NOMO-1 (cell line): ENCODE data around the gene KCNK3.
"Not testable (repeated sequence)": the region's sequence is repeated elsewhere in the genome, so short reads cannot be mapped to it uniquely, and the experiment has no call there.

Experiments
- DNase-seq, 2 experiments: peaks; one replicate each; lab custom pipeline; 2025; ENCODE audit not compliant: unreplicated experiment in 2 of 2; lab: John Stamatoyannopoulos, UW

KCNK3 gene

DNA sequence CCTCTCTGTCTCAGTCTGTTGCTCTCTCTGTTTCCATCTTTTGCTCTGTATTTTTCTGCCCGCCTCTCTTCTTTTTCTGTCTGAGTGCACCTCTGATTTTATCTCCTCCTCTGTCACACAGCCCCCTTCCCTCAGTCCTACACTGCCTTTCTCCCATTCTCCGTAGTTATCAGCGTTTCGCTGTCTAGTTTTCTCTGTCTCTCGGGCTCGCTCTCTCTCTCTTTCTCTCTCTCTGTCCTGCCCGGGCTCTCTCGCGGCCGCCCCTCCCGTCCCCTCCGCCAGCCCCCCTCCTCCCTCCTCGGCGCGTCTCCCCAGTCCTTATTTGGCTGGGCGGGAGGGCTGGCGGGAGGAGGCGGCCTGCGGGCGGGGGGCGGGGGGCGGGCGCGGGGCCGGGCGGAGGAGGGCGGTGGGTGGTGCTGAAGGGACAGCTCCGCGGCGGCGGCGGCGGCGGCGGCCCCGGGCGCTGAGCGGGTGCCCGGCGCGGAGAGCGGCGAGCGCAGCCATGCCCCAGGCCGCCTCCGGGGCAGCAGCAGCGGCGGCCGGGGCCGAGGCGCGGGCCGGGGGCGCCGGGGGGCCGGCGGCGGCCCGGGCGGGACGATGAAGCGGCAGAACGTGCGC, at the start of gene KCNK3:
Gene KCNK3 (plus strand): TSS at position 444 of the 618 bp plus-strand sequence. CDS start 154 bp downstream, at position 598.
- DNase-seq = no peak

DNA sequence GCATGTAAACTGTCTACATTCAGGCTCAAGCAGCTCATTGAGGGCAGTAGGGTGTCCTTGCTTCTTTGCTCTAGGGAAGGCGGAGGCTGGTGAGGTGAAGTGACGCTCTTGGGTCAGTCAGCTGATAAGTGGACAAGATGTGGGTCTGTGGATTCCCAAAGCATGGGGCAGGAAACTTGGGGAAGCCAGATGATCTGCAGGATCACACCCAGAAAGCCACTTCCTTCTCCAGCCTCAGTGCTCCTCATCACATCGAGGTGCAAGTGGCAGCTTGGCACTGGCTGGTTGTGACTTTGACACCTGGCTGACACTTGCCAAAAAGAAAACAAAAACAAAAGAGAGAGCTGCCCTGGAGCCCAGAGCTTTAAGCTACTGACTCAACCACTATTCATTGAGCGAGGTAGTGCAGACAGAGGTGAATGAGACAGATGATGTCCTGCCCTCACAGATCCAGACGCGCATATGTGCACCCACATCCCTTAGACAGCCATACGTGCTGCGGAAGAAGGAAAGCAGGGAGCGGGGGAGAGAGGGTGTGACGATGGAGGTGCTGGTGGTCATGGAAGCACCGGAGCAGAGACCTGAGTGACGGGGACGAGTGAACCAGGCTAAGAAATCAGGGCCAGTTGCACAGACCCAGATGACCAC, 48.2 kb upstream of the KCNK3 start:
- DNase-seq = no peak

DNA sequence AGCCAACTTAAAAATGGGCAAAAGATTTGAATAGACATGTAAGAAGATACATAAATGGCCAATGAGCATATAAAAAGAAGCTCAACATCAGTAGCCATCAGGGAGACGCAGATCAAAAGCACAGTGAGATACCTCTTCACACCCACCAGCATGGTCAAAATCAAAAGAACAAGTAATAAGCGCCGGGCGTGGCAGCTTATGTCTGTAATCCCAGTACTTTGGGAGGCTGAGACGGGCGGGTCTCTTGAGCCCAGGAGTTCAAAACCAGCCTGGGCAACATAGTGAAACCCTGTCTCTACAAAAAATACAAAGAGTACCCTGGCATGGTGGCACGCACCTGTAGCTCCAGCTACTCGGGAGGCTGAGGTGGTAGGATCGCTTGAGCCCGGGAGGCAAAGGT, 46.8 kb upstream of the KCNK3 start:
- DNase-seq = no peak

DNA sequence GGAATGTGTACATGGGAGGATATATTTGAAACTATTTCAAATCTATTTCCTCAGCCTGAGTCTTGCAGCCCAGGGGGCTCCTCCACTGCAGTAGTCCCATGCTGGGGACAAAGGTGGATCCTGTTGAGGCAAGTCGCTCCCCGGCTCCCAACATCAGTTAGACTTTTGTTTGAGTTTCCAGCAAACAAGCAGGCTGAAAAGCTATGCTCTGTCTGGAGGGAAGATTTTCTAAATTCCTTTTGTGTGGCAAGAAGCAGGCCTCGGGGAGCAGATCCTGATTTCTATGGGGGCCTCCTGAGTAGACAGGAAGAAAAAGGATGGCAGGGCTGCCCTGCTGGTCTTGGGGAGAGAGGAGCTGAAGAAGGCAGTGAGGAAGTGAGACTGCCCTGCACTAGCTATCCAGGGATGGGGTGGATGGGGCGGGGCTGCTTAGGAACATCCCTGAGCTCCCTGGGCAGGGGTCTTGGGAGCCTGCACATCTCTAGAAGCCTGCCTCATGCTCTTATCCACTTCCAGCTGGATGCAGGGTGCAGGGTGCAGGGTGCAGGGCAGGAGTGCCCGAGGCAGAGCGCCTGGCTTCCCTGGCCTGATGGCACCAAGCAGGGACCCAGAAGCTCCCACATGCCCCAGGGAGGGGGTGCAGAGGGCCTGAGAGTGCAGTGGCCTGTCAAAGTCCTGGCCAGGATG, 45.4 kb upstream of the KCNK3 start:
- DNase-seq = no peak

DNA sequence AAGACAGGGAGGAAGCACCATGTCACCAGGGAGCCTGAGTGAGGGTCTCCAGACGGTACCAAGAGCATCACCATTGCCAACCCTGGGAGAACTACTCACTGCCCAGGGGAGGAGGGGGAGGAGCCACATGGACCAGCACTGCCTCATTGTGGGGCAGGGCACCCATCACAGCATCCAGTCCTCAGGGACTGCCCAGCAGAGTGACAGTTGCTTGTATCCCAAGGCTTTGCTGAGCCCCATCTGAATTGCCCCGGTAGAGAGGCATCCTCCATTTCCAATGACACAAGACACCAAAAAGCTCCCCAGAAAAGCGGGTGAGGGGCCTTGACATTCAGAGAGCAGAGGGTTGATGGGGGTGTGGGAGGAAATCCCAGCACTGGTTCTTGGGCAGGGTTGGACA, 44.5 kb upstream of the KCNK3 start:
- no peak for DNase-seq

DNA sequence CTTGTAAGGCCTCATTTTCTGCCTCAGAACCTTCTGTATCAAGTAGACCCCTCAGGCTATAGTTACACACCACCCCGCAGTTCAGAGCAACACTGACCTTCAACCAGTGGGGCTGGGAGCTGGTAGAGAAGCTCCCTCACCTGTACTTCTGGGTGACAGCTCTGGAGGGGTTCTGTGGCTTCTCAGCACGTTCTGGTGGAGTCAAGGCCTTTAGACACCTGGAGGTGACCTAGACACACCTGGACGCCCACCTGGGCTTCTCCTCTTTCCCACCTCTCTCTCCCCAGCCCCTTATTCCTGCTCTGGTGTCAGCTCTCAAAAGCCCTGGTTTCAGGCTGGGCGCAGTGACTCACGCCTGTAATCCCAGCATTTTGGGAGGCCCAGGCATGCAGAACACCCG, 44.0 kb upstream of the KCNK3 start:
- DNase-seq = no peak

DNA sequence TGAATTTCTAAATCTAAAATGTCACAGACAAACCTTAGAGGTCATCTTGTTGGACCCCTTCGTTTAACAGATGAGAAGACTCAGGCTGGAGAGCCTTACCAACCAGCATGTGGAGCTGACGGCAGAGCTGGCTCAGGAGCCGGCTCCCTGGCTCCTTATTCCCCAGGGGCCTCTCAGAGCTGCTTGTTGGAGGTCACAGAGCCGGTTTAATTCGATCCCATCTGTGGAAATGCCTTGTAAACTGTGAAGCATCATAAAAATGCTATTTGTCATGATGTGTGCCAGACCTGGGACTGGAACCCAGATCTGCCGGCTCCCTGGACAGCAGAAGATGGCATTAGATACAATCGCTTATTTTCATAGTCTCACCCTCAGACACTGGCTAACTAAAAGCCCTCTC, 43.2 kb upstream of the KCNK3 start:
- no peak for DNase-seq

DNA sequence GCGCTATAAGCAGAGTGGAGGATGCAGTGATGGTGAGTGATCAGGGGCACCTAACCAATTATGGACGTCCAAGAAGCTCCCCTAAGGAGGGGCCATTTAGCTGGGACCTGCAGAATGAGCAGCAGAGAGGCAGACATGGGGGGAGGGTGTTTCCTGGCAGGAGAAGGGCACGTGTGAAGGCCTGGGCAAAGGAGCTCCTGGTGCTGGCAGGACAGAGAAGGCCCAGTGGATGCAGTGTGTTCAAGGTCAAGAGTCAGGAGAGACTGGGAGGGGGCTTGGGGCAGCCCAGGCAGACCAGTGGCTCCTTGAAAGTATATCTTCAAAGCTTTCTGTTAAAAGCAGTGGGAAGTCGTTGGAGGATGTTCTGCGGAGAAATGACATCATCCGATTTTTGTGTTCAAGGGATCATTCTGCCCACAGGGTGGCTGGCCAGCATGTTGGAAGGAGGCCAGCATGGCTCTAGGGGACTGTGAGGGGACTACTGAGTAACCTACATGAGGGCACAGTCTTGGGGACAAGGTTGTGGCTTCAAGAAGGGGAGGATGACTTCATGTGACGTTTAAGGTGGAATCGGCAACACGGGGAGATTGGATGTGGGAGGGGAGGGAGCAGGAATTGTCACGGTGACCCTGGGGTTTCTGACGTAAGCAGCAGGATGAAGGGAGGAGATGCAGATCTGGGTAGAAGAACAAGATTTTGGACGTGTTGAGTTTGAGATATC, 42.4 kb upstream of the KCNK3 start:
- no peak for DNase-seq

DNA sequence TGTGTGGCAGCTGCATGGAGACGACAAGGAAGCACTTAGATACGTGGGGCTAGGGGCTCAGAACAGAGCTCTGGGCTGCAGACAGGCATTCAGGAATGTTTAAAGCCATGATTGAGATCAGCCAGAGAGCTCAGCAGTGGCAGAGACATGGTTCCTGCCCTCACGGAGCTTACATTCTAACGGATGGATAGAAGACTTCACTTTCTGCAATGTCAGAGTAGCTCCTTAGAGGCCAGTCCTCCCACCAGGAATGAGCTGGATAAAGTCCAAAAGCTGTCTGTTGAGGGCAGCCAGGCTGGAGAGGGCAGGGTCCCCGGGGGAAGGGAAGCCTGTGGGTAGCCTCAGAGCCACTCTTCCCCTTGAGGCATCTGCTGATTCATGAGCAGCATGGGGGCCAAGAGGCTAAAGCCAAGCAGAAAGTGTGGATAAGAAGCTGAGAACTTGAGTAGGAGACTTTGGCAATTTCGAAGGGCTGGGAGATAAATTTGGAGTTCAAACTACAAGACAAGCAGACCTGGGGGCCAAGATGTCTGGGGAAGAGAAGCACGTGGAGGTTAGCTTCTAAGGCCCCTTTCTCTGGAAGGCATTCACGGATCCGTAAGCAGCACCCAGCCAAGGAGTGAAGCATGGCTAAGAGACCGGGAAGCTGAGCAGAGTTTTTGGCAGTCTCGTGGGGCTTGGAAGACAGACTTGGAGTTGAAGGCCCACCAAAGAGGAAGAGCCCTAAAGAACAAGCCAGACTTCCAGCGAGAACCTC, 41.6 kb upstream of the KCNK3 start:
- no peak for DNase-seq

DNA sequence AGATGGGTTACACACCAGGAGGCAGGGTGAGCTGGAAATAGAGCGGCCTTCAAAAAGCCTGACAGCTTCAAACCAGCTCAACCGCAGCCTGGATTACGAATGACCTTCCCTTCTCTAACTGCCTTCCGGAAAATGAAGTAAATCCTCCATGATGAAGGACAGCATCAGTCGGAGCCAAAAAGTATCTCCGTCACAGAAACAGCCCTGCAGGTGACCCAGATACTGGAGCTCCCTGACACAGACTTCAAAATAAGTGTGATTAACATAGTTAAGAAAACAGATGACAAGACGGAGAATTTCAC, 41.1 kb upstream of the KCNK3 start:
- DNase-seq = no peak

DNA sequence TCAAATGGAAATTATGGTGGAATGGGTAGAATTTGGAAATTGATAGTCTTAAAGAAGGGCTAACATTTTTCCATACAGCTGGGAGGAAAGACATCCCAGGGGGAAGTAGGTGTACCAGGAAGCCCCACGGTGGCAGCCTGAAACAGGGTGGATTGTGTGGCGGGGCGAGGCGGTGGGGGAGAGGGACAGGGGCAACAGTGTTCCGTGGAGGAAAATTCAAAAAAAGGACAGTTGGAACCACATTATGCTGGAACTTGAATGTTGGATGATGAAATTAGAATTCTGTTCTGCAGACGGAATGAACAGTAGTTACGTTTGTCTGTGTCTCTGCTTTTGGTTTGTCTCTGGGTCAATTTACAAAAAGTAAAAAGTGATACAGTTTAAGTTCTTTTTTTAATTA, 40.7 kb upstream of the KCNK3 start:
- no peak for DNase-seq

DNA sequence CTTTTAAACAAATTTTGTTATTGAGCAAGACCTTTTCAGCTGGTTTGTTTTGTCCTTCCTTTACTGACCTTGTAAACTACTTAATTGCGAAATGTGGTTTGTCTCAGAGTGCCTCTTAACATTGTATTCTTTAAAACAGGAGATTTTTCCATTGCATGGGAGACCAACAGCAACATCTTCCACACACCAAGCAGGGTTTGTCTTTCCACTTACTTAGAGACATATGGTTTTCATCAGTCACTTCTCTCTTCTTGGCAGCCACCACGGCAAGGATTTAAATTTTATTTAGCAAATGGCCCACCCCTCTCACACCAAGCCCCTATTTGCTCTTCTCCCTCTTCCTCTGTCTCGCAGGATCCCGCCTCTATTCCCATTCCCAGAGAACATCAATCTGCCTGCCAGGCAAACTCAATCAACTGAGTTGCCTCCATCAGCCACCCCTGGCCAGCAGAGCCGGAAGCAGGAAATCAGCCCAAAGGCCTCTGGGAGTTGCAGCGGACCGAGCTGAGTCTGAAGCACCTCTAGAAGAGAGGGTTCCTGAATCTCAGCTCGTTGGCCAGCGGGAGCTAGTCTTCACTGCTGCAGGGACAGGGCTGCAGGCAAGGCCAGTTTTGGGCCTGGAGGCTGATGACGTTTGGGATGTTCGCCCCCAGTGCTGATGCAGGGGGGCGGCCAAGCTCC, 40.0 kb upstream of the KCNK3 start:
- no peak for DNase-seq

DNA sequence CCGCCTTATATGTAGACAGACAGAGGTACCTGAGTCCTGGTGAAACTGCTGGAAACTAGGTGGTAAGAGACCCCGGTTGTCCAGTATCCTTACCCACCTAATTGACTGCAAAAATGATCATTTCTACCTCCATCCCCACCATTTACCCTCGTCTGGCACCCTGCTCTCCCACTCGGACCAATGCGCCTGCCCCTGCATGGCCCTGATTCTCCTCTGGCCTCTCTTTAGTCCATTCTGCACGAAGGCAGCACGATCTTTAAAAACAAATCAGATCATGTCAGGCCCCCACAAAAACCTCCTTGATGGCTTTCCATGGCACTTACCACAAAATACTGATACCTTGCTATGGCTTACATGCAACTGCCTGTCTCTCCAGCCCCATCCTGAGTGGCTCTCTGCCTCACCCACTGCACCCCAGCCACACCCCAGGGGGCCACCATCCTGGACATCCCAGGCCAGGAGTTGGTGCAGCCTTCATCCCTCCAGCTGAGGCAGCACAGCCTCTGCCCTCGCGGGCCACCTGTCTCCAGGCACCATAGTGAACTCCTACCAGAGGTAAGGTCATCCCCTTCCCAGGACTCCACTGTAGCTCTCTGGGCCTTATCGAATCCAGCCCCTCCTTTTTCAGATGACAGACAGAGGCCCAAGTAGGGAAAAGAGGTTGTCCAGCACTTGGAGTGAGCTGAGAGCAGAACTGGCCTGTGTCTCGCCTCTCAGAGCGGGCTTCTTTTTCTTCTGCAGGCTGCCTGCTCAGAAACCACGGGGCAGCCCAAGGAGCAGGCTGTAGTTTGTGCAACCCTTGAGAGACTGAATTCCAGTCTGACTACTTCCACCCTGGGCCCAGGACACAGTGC, 39.1 kb upstream of the KCNK3 start:
- DNase-seq = no peak

DNA sequence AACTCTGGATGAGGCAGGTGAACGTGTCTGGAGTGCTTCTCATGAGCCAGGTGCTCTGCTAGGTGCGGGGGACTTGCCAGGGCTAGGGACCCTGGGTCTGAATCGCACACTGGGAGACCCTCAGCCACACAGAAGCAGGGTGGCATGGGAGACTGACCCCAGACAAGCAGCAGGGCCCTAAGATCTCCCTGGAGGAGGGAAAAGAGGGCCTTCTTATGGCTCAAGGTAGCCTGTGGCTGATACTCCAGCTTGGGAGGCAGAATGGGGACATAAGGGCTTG, 38.5 kb upstream of the KCNK3 start:
- DNase-seq = no peak

DNA sequence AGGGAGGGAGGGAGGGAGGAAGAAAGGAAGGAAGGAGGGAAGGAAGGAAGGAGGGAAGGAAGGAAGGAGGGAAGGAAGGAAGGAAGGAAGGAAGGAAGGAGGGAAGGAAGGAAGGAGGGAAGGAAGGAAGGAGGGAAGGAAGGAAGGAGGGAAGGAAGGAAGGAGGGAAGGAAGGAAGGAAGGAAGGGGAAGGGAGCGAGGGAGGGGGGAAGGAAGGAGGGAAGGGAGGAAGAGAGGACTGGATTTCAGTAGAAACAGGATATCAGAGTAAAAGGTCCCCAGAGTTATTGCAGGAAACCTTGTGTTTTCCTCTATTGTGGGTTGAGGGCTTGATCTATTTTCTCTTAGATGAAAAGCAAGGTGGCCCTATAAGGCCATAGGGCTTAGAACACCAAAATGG, 37.4 kb upstream of the KCNK3 start:
- not testable (repeated sequence) for DNase-seq

DNA sequence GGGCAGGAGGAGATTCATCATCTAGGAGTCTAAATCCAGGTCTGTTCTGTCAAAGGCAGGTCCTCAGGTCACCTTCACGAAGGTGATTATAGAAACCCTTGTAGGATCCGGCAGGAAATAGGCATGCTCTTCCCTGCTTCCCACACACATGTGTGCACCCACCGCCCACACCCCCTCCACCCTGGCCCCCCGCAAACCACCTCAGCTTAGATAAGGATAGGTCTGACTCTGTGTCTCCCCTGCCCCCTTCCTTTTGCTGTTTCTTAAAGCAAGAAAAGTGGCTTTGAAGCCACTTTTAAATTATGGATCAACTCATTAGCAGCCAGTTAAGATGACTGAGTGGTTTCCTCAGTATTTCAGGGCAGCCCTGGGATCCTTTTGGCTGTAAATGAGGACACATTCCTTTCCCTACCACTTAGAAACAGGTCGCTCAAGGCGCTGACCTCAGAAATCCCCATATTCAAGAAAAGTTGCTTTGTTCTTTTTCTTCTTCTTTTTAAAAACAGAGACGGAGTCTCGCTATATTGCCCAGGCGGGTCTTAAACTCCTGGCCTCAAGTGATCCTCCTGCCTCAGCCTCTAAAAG, 36.8 kb upstream of the KCNK3 start:
- DNase-seq = no peak

DNA sequence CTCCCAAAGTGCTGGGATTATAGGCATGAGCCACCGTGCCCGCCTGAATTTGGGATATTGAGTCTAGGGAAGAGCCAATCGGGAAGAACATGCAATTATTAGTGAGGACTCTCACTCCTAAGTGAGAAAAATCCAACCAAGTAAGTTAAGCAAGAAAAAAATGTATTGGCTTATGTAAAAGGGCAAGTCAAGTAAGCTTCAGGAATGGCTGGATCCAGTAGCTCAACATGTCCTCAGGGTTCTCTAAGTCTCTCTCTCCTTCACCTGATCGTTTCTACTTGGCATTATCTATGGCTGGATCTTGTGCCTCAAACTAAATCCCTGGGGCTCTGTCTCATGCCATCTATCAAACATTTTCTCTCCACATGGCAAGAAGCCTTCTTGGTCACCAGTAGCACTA, 35.3 kb upstream of the KCNK3 start:
- no peak for DNase-seq

DNA sequence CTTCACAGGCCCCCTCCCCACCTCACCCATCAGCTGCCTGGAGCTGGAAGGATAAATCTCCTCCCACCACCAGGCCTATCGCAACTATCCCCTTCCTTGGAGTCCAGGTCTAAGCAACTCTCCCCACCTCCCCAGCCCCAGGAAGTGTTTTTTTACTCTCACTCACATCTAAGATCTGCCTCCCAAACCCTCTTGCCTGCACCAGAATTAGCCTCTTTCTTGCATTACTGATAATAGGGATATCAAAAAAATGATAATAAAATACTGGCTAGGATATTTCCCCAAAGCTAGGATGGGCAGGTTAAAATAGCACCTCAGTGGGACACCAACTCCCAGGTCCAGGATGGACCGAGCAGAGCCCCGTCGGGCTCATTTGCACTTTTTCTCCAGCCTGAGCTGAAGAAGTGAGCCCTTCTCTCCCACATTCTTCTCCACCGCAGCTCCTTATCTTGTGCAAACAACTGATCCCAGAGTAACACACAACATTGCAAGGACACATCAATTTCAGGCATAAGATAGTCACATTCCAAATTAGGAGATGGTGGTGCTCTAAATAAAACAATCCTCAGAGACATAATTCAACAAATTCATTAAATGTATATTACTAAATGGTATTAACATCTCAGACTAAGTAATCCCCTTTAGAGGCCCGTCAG, 33.7 kb upstream of the KCNK3 start:
- no peak for DNase-seq

DNA sequence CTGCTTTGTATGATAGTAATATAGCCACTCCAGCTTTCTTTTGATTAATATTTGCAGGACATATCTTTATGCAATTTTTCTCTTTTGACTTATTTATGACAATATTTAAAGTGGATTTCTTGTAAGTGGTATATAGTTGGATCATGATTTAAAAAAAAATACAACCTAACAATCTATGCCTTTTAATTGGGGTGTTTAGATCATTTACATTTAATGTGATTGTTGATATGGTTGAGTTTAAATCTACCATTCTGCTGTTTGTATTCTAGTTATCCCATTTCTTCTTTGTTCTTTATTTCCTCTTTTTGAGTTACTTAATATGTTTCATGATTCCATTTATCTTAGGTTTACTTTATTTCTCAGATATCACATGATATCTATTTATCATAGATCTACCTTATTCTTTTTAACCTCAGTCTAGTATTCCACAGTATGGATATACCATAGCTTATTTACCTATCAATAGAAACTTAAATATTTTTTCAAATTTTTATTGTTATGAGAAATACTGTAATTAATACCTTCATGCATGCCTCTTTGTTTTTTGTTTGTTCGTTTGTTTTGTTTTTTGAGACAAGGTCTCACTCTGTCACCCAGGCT, 32.1 kb upstream of the KCNK3 start:
- DNase-seq = no peak
